ENCODE data around the gene ANKMY2.

GRCh38 chr7:16594676-16595075, 50.9 kb downstream of the ANKMY2 start:
- TF ChIP-seq ZFX (IDR thresholded peaks at IDR 0.05; ENCODE audit: borderline replicate concordance) = no peak
- TF ChIP-seq CTCF (IDR thresholded peaks at IDR 0.05) = no peak
